Measurements from ENCODE around the gene CACHD1. TPM values are rescaled to one million over a fixed set of nuclear protein-coding genes. Genes with fewer than 3 reads are reported as not detected.

The CACHD1 gene
- total RNA-seq, 1 experiment from 2014 or later = 8.4 TPM

DNA sequence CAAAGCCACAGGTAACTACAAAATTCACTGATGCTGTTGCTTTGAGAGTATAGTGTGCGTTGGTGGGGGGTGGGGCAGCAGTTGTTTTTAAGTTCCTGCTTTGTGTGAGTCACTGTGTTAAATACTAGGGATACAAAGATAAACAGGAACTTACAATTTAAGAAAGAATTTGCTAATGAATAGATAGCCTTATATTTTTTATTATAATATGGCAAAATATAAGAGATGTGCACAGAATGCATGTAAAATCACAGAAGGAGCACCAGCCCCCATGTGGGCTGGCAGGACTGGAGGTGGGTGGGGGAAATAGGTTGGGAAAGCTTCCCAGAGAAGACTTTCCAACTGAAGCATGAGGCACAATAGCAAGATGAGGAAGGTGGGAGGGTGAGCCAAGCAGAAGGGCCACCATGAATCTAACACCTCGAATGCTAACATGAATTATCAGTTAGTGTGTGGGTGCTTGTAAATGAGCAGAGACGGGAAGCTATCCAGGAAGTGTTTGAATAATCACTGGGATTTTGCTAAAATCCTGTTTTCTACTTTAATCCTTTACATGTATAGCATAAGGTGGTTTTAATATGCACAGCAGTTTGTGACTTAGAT lies 217.9 kb downstream of the CACHD1 start:
- no peaks in the 10 kb centered on the region for H3K9me2 ChIP-seq (ENCODE audit: insufficient read depth)
- no peaks in the 10 kb centered on the region for H4K20me1 ChIP-seq (ENCODE audit: insufficient read depth)
- H2AFZ ChIP-seq (ENCODE audit: low read depth, low read length, poor library complexity, severe bottlenecking) = no peak overlapping the region
- no peak overlapping the region for H3K9ac ChIP-seq (ENCODE audit: low read length)
- CTCF ChIA-PET = no interaction called here
- H3K4me2 ChIP-seq (ENCODE audit: low read length) = no peak overlapping the region
- DNase-seq (ENCODE audit: low read depth, low spot score) = no peak
- intact Hi-C loops (cut with micrococcal nuclease) = loop anchor here (5.0 to 10.0 kb wide), 2 partner anchors 279 to 997 kb away; partner anchors contain the start of gene JAK1
- ATAC-seq = no peak
- POLR2A ChIA-PET = no interaction called here
- H3K27me3 ChIP-seq (ENCODE audit: insufficient read depth, low read length) = no peaks in the 10 kb centered on the region
- no peaks in the 10 kb centered on the region for H3K4me1 ChIP-seq (ENCODE audit: control insufficient read depth in 1 of 2, insufficient read depth in 2 of 2, low read length in 2 of 2)
- RAD21 ChIA-PET (ENCODE audit: low non-redundant PET in 1 of 2, low total read pairs in 2 of 2, uncharacterized antibody in 2 of 2, unreplicated experiment in 2 of 2) = no interaction called here
- no peaks in the 10 kb centered on the region for H3K9me3 ChIP-seq (ENCODE audit: control insufficient read depth in 1 of 2, insufficient read depth in 1 of 2, low read depth in 1 of 2, low read length in 2 of 2)
- H3K79me2 ChIP-seq (ENCODE audit: insufficient read depth, low read length) = no peaks in the 10 kb centered on the region
- BruUV-seq (replicated peaks) = no TSS peak
- TF ChIP-seq, protein P1, sequence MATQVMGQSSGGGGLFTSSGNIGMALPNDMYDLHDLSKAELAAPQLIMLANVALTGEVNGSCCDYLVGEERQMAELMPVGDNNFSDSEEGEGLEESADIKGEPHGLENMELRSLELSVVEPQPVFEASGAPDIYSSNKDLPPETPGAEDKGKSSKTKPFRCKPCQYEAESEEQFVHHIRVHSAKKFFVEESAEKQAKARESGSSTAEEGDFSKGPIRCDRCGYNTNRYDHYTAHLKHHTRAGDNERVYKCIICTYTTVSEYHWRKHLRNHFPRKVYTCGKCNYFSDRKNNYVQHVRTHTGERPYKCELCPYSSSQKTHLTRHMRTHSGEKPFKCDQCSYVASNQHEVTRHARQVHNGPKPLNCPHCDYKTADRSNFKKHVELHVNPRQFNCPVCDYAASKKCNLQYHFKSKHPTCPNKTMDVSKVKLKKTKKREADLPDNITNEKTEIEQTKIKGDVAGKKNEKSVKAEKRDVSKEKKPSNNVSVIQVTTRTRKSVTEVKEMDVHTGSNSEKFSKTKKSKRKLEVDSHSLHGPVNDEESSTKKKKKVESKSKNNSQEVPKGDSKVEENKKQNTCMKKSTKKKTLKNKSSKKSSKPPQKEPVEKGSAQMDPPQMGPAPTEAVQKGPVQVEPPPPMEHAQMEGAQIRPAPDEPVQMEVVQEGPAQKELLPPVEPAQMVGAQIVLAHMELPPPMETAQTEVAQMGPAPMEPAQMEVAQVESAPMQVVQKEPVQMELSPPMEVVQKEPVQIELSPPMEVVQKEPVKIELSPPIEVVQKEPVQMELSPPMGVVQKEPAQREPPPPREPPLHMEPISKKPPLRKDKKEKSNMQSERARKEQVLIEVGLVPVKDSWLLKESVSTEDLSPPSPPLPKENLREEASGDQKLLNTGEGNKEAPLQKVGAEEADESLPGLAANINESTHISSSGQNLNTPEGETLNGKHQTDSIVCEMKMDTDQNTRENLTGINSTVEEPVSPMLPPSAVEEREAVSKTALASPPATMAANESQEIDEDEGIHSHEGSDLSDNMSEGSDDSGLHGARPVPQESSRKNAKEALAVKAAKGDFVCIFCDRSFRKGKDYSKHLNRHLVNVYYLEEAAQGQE (IDR thresholded peaks at IDR 0.05; ENCODE audit: low read depth) = no peak
- H3K4me3 ChIP-seq (replicated peaks in 1 of 2; ENCODE audit: low read depth in 1 of 2, low read length in 2 of 2) = no peak overlapping the region
- peaks cover 0 to 2% of the 10 kb centered on the region in 2 experiments; a peak in 1 of 4 replicates for H3K36me3 ChIP-seq (ENCODE audit: control insufficient read depth in 1 of 2, insufficient read depth in 2 of 2, low read length in 2 of 2)
- no peak overlapping the region for H3K27ac ChIP-seq (ENCODE audit: low read depth, low read length)

DNA sequence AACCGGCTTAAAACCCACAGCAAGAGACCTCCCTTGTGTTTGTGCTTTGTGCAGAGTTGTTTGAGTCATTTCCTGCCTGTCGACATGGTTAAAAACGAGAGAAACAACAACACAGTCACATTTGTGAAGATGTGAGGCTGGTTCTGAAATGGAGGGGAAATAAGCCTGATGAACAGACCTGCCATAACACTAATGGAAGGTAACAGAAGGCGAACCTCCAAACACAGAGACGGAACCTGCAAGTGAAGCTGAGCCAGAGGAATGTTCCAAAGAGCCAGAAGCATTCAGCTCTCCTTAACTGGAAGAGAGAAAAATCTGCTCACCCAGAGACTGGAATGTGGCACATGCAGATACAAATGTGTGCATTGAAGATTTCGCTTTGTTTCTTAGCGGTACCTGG lies 221.7 kb downstream of the CACHD1 start:
- no peak overlapping the region for H3K4me2 ChIP-seq (ENCODE audit: low read length)
- RAD21 ChIA-PET (ENCODE audit: low non-redundant PET in 1 of 2, low total read pairs in 2 of 2, uncharacterized antibody in 2 of 2, unreplicated experiment in 2 of 2) = no interaction called here
- TF ChIP-seq CEBPB (IDR thresholded peaks at IDR 0.05; ENCODE audit: low read depth) (no peak), ZFX (IDR thresholded peaks at IDR 0.05) (no peak), RAD21 (IDR thresholded peaks at IDR 0.05; ENCODE audit: low read depth) (no peak), SIN3A (IDR thresholded peaks at IDR 0.05; ENCODE audit: low read depth) (no peak), CBX3 (IDR thresholded peaks at IDR 0.05; ENCODE audit: low read depth) (no peak), TCF7L2 (IDR thresholded peaks at IDR 0.05; ENCODE audit: borderline replicate concordance, extremely low read depth, insufficient read depth, insufficient read length) (no peak), POLR2A (IDR thresholded peaks at IDR 0.05; ENCODE audit: borderline replicate concordance, extremely low read depth, insufficient read depth, insufficient read length) (no peak), ELF1 (IDR thresholded peaks at IDR 0.05; ENCODE audit: borderline replicate concordance, low read depth) (no peak), ZNF274 (IDR thresholded peaks at IDR 0.05; ENCODE audit: low read depth, low read length) (no peak), YY1 (IDR thresholded peaks at IDR 0.05; ENCODE audit: extremely low read depth, insufficient replicate concordance, low read depth, low read length) (no peak)
- TF ChIP-seq, protein P2, sequence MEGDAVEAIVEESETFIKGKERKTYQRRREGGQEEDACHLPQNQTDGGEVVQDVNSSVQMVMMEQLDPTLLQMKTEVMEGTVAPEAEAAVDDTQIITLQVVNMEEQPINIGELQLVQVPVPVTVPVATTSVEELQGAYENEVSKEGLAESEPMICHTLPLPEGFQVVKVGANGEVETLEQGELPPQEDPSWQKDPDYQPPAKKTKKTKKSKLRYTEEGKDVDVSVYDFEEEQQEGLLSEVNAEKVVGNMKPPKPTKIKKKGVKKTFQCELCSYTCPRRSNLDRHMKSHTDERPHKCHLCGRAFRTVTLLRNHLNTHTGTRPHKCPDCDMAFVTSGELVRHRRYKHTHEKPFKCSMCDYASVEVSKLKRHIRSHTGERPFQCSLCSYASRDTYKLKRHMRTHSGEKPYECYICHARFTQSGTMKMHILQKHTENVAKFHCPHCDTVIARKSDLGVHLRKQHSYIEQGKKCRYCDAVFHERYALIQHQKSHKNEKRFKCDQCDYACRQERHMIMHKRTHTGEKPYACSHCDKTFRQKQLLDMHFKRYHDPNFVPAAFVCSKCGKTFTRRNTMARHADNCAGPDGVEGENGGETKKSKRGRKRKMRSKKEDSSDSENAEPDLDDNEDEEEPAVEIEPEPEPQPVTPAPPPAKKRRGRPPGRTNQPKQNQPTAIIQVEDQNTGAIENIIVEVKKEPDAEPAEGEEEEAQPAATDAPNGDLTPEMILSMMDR (IDR thresholded peaks at IDR 0.05 in 2 of 3, conservative IDR thresholded peaks at IDR 0.05 in 1 of 3; ENCODE audit: borderline replicate concordance in 1 of 3, insufficient read depth in 1 of 3, low read depth in 2 of 3, low read length in 2 of 3) = no peak

More for the DNA sequence above, 221.7 kb downstream of the CACHD1 start:
- Histone ChIP-seq H2AFZ (ENCODE audit: low read depth, low read length, poor library complexity, severe bottlenecking) (no peak overlapping the region), H3K9ac (ENCODE audit: low read length) (no peak overlapping the region), H3K9me3 (ENCODE audit: control insufficient read depth in 1 of 2, insufficient read depth in 1 of 2, low read depth in 1 of 2, low read length in 2 of 2) (no peaks in the 10 kb centered on the region), H3K27ac (ENCODE audit: low read depth, low read length) (no peak overlapping the region), H3K4me3 (replicated peaks in 1 of 2; ENCODE audit: low read depth in 1 of 2, low read length in 2 of 2) (no peak overlapping the region), H3K27me3 (ENCODE audit: insufficient read depth, low read length) (no peaks in the 10 kb centered on the region), H3K79me2 (ENCODE audit: insufficient read depth, low read length) (no peaks in the 10 kb centered on the region), H3K4me1 (ENCODE audit: control insufficient read depth in 1 of 2, insufficient read depth in 2 of 2, low read length in 2 of 2) (no peaks in the 10 kb centered on the region), H3K36me3 (ENCODE audit: control insufficient read depth in 1 of 2, insufficient read depth in 2 of 2, low read length in 2 of 2) (peaks cover 0 to 2% of the 10 kb centered on the region in 2 experiments; a peak in 1 of 4 replicates), H4K20me1 (ENCODE audit: insufficient read depth) (no peaks in the 10 kb centered on the region), H3K9me2 (ENCODE audit: insufficient read depth) (no peaks in the 10 kb centered on the region)
- intact Hi-C loops (cut with micrococcal nuclease) = no loop called here
- no peak for ATAC-seq
- DNase-seq (ENCODE audit: low read depth, low spot score) = no peak
- CTCF ChIA-PET = no interaction called here
- POLR2A ChIA-PET = no interaction called here
- no TSS peak for BruUV-seq (replicated peaks)

All from HCT116 (cell line).